NOMO-1 (cell line): ENCODE measurements around the gene MROH7.

Experiments
- DNase-seq, 2 experiments: peaks; one replicate each; lab custom pipeline; 2025; ENCODE audit not compliant: unreplicated experiment in 2 of 2; lab: John Stamatoyannopoulos, UW

The MROH7 gene

GRCh38 chr1:54686155-54686554 lies 44.6 kb downstream of the MROH7 start:
- DNase-seq, result no peak

DNA sequence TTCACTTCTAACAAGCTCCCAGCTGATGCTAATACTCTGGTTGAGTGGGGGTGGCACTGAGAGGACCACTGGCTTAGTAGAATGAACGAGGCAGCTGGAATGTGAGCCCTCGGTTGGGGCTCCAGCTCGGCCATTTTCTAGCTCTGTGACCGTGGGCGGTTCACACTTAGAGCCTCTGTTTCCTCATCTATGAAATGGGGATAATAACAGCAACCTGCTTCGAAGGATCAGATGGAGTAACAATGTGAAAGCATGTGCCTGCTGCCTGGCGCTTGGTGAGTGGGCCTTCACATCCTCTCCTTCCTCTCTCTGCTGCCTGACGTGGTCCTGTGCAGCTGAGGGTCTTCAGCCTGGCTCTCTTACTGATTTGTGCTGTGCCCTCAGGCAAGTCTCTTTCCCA lies 53.2 kb downstream of the MROH7 start:
- no peak for DNase-seq

DNA sequence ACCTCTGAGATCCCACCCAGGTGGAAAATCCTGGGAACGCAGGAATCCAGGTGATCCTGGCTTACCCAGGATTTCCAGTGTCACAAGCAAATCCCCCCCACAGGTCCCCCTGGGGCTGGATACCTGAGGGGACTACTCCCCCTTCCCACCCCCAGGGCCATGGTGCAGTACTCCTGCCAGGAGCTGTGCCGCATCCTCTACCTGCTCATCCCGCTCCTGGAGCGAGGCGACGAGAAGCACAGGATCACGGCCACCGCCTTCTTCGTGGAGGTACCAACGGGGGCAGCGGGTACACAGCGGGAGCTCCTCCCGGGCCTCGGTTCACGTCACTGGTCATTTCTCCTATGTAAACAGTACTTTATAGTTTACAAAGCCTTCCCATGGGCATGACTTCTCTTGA lies 53.6 kb downstream of the MROH7 start:
- DNase-seq, result no peak

DNA sequence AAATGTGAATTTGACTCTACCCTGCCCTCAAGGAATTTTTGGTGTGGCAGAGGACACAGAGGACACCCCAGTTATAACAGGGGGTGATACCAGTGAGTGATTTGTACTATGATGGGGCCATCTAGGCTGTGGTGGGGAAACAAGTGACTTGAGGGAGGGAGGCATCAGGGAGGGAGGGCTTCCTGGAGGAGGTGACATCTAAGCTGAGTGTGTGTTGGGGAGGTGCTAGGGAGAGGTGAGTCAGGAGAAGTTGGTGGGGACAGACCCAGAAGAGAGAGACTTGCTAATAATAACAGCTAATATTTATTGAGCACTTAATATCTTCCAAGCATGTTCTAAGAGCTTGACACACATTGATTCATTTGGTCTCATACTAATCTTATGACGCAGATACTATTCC lies 54.2 kb downstream of the MROH7 start:
- DNase-seq, result no peak

DNA sequence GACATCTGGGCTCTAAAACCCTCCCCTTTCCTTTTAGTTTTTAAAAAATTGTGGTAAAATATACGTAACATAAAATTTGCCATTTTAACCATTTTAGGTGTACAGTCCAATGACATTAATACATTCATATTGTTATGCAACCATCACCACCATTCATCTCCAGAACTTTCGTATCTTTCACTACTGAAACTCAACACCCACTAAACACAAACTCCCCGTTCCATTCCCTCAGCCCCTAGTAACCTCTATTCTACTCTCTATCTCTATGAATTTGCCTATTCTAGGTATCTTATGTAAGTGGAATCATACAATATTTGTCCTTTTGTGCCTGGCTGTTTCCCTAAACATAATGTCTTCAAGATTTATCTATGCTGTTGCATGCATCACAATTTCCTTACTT lies 54.7 kb downstream of the MROH7 start:
- no peak for DNase-seq

DNA sequence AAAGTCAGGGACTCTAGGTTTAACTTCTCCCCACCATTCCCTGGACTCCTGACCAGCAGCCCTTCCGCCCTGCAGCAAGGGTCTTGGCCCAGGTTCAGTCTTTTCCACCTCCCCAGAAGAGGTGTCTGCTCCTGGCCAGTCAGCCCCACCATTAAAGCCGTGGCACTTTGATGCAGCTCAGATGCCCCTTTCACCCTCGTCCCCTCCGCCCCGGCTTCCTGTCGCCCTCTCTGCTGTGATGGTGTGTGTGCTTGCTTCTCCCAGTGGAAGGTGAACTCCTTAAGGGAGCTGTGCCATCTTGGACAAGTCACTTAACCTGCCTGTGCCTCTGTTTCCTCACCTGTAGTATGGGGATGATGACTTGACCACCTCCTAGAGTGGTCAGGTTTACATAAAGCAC lies 56.3 kb downstream of the MROH7 start:
- DNase-seq, result no peak

- no peak for DNase-seq
Observed at GRCh38 chr1:54698346-54698745, 56.8 kb downstream of the MROH7 start.

DNA sequence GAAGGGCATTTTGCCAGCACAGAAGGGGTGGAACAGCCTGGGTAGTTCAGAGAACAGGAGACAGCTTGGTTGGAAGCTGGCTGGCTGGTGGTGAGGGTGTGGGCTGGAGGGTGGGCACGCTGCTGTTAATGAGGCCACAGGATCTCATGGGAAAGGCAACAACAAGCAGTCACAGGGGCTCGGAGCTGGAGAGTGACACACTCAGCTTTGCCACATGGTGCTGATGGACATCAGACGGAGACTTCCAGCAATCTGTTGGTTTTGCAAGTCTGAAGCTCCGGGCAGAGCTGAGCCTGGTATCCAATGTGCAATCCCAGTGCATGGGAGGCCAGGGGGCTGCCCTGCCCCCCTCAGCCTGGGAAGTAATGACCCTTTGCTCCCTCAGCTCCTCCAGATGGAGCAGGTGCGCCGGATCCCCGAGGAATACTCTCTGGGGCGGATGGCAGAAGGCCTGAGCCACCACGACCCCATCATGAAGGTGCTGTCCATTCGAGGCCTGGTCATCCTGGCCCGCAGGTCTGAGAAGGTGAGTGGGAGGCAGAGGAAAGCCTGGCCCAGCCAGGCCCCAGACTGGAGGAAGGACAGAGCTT lies 58.4 kb downstream of the MROH7 start:
- no peak for DNase-seq

GRCh38 chr1:54701066-54701465 lies 59.5 kb downstream of the MROH7 start:
- no peak for DNase-seq

- no peak for DNase-seq
Observed at GRCh38 chr1:54701996-54702395, 60.4 kb downstream of the MROH7 start.

GRCh38 chr1:54703471-54703870 lies 61.9 kb downstream of the MROH7 start:
- DNase-seq, result no peak

GRCh38 chr1:54705153-54705552 lies 63.6 kb downstream of the MROH7 start:
- DNase-seq, result no peak

- no peak for DNase-seq
Observed at GRCh38 chr1:54706419-54706818, 64.8 kb downstream of the MROH7 start.

DNA sequence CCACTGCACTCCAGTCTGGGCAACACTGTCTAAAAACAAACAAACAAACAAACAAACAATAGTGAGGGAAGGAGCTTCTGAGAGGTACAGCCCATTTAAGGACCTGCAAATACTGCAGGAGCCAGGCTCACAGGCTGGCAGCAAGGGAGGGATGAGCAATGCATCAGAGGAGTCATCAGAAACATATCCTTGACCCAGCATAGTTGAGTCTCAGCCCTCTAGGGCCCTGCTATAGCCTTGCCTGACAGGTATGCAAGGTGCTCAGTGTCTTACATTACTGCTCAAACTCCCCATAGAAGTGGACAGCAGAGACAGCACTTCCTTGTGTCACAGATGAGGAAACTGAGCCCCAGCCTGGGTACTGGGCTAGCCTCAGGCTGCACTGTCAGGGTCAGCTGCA lies 66.8 kb downstream of the MROH7 start:
- no peak for DNase-seq

- no peak for DNase-seq
Observed at GRCh38 chr1:54709547-54710292, 68.1 kb downstream of the MROH7 start.

DNA sequence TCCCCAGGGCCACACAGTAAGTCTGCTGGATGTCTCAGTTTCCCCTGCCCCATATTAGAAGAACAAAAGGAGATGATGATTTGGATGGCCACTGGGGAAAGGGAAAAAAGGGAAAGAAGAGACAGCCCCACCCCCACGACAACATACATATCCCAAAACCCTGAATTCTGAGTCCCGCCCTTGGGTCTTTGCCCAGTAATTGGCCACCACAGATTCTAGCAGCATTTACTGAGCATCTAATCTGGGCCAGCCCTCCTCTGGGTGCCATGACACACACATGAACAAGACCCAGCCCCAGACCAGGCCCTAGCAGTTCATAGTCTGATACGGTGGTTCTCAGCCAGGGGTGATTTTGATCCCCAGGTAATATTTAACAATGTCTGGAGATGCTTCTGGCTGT lies 68.8 kb downstream of the MROH7 start:
- DNase-seq, result no peak

- DNase-seq, result no peak
Observed at GRCh38 chr1:54710841-54711240, 69.3 kb downstream of the MROH7 start.

- no peak for DNase-seq
Observed at GRCh38 chr1:54711536-54711935, 70.0 kb downstream of the MROH7 start.

DNA sequence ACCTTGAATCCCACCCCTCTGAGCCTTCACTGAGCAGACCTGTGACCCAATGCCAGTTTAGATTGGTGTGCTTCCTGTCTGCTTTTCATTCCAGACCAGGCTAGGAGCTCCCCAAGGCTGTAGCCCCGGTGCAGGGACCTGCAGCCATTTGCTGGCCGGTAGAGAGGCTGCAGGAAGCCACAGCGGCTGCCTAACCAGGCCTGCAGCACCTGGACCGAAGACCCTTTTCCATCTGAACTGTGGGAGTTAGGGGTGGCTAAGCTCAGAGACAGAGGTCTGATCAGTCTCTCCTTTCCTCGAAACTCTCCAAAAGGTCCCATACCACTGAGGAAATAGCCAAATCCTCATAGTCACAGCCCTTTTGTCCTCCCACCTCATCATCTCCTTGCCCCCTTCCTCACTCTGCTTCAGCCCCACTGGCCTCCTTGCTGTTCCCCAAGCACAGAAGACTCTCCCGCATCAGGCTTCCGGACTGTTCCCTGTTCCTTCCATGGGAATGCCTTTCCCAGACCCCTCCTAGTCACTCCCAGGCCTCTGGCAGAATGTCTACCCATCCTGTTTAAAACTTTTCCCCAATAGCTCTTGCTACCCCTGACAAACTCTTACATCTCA lies 73.4 kb downstream of the MROH7 start:
- DNase-seq, result no peak

GRCh38 chr1:54715493-54716298 lies 74.1 kb downstream of the MROH7 start, which contains the start of gene TTC4:
TSS of gene TTC4 (plus strand) at chr1:54715861. CDS start at chr1:54715909, 48 bp downstream.
- peak; percentile 60 to 88 for DNase-seq

GRCh38 chr1:54716299-54717047 lies 74.9 kb downstream of the MROH7 start:
- no peak for DNase-seq
